GM19025 (cell line): ENCODE measurements around the gene PIPOX.
"Not testable (repeated sequence)": the region's sequence is repeated elsewhere in the genome, so short reads cannot be mapped to it uniquely, and the experiment has no call there.

Source experiments
- ATAC-seq: cut with Tn5 transposase; IDR thresholded peaks from one replicate; pipeline ENCODE4 v1.9.1; 2021; ENCODE audit warnings: mild to moderate bottlenecking, low read depth, moderate library complexity; ENCODE audit not compliant: unreplicated experiment

PIPOX gene

GRCh38 chr17:29071303-29071702, 28.4 kb downstream of the PIPOX start:
- no peak for ATAC-seq

GRCh38 chr17:29073045-29073444, 30.1 kb downstream of the PIPOX start:
- no peak for ATAC-seq

GRCh38 chr17:29073520-29073919, 30.6 kb downstream of the PIPOX start:
- ATAC-seq, result no peak

- ATAC-seq, result no peak
Observed at GRCh38 chr17:29074488-29074887, 31.5 kb downstream of the PIPOX start.

GRCh38 chr17:29076087-29076486, 33.1 kb downstream of the PIPOX start:
- ATAC-seq, result no peak

- no peak for ATAC-seq
Observed at GRCh38 chr17:29076722-29077121, 33.8 kb downstream of the PIPOX start.

GRCh38 chr17:29077320-29077719, 34.4 kb downstream of the PIPOX start:
- no peak for ATAC-seq

GRCh38 chr17:29078183-29079045, 35.5 kb downstream of the PIPOX start:
- ATAC-seq, result no peak

- no peak for ATAC-seq
Observed at GRCh38 chr17:29079433-29079832, 36.5 kb downstream of the PIPOX start.

- ATAC-seq, result no peak
Observed at GRCh38 chr17:29079887-29080286, 36.9 kb downstream of the PIPOX start.

GRCh38 chr17:29080323-29080722, 37.4 kb downstream of the PIPOX start:
- no peak for ATAC-seq

- no peak for ATAC-seq
Observed at GRCh38 chr17:29080965-29081364, 38.0 kb downstream of the PIPOX start.

GRCh38 chr17:29084541-29085146, 41.7 kb downstream of the PIPOX start:
- no peak for ATAC-seq

- ATAC-seq, result no peak
Observed at GRCh38 chr17:29085223-29085622, 42.3 kb downstream of the PIPOX start.

GRCh38 chr17:29086628-29087332, 43.8 kb downstream of the PIPOX start:
- no peak for ATAC-seq

- not testable (repeated sequence) for ATAC-seq
Observed at GRCh38 chr17:29088782-29089181, 45.8 kb downstream of the PIPOX start.

- no peak for ATAC-seq
Observed at GRCh38 chr17:29089601-29090044, 46.7 kb downstream of the PIPOX start.

- ATAC-seq, result no peak
Observed at GRCh38 chr17:29090108-29090507, 47.2 kb downstream of the PIPOX start.

- ATAC-seq, result no peak
Observed at GRCh38 chr17:29090750-29091605, 48.0 kb downstream of the PIPOX start.

- ATAC-seq, result no peak
Observed at GRCh38 chr17:29091606-29092289, 48.8 kb downstream of the PIPOX start.
